Loucy (cell line): Measurements from ENCODE around the gene PACSIN2.

Experiments
- H2AFZ ChIP-seq: fragments of 200-600 bp; sonication (generic); 2 replicates; pipeline ENCODE4 v1.6.0; 2016; ENCODE audit warnings: antibody characterized with exemption, mild to moderate bottlenecking, low read length, moderate library complexity
- H3F3A ChIP-seq: fragments of 200-600 bp; 2 replicates; pipeline ENCODE4 v1.6.0; 2016; ENCODE audit warnings: antibody characterized with exemption, low read depth, mild to moderate bottlenecking
- H3K27me3 ChIP-seq: fragments of 200-600 bp; sonication (generic); 2 replicates; pipeline ENCODE4 v1.6.1; 2014; ENCODE audit warnings: low read length, mild to moderate bottlenecking; ENCODE audit not compliant: insufficient read depth, poor library complexity, severe bottlenecking
- H3K36me3 ChIP-seq: fragments of 200-600 bp; sonication (generic); 2 replicates; pipeline ENCODE4 v1.6.1; 2016; ENCODE audit warnings: low read length; ENCODE audit not compliant: insufficient read depth
- H3K4me1 ChIP-seq: fragments of 200-600 bp; sonication (generic); 2 replicates; pipeline ENCODE4 v1.5.1; 2014; ENCODE audit warnings: low read length, mild to moderate bottlenecking; ENCODE audit not compliant: insufficient read depth, poor library complexity, severe bottlenecking
- H3K4me2 ChIP-seq: fragments of 200-600 bp; sonication (generic); 2 replicates; pipeline ENCODE4 v1.6.0; 2014; ENCODE audit warnings: antibody characterized with exemption, low read length, low read depth, mild to moderate bottlenecking; ENCODE audit not compliant: poor library complexity, severe bottlenecking
- H3K4me3 ChIP-seq: fragments of 200-600 bp; sonication (generic); 2 replicates; pipeline ENCODE4 v1.5.1; 2014; ENCODE audit warnings: low read length, mild to moderate bottlenecking, mixed read lengths; ENCODE audit not compliant: poor library complexity, severe bottlenecking
- H3K79me2 ChIP-seq: fragments of 200-600 bp; sonication (generic); 2 replicates; pipeline ENCODE4 v1.6.1; 2014; ENCODE audit warnings: low read length; ENCODE audit not compliant: insufficient read depth
- H3K9ac ChIP-seq: fragments of 200-600 bp; sonication (generic); 2 replicates; pipeline ENCODE4 v1.6.0; 2014; ENCODE audit warnings: mild to moderate bottlenecking, low read depth, low read length, moderate library complexity; ENCODE audit not compliant: poor library complexity, severe bottlenecking
- H3K9me2 ChIP-seq: fragments of 200-600 bp; sonication (generic); replicated peaks from 2 replicates; pipeline ENCODE4 v1.6.1; 2016; ENCODE audit warnings: low read depth, low read length, mixed read lengths
- H3K9me3 ChIP-seq: fragments of 200-600 bp; sonication (generic); 2 replicates; pipeline ENCODE4 v1.6.1; 2014; ENCODE audit warnings: mild to moderate bottlenecking, antibody characterized with exemption, low read length, low read depth; ENCODE audit not compliant: insufficient read depth
- H4K20me1 ChIP-seq: fragments of 200-600 bp; sonication (generic); 2 replicates; pipeline ENCODE4 v1.6.0; 2014; ENCODE audit warnings: antibody characterized with exemption, low read length, mild to moderate bottlenecking; ENCODE audit not compliant: insufficient read depth, poor library complexity, severe bottlenecking
- CTCF ChIP-seq: fragments of 200-600 bp; sonication (generic); conservative IDR thresholded peaks from 2 replicates; pipeline ENCODE4 v1.5.1; 2014; ENCODE audit warnings: mild to moderate bottlenecking, antibody characterized with exemption, low read length
- EZH2phosphoT487 ChIP-seq: fragments of 200-600 bp; IDR thresholded peaks from 2 replicates; pipeline ENCODE4 v1.6.1; 2018; ENCODE audit warnings: antibody characterized with exemption, mild to moderate bottlenecking, moderate library complexity, borderline replicate concordance

PACSIN2 gene

DNA sequence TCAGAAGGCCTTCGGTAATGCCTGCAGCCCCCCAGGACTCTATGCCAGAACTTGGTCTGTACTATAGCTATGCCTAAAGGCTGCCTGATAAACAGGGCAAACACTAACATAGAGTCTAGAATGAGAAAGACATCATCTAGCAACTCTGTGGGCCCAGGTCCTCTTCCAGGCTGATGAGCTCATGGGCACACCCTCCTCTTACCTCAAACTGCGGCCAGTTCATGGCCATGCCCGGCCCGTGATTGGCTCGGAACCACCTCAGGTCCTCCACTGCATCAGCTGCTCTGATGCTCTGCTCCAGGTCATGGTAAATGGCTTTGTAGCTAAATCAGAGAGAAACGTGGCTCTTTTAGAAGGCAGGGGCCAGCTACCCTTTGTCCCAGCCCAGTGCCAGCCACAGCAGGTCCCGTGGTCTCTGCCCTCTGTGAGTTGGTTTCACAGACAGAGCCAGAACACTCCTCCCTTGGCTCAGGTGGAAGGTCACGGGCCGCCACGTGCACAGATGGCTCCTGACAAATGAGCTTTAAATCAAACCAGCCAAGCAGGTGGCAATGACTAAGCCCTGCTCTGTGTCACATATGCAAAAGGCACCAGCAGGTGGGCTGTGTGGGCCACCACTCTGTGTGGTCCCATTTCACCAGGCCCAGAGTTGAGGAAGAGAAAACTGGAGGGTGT, 132.8 kb downstream of the PACSIN2 start:
- H3K36me3 ChIP-seq, result peaks cover 97% of the 10 kb centered on the region; the same call in 1 of the 2 replicates

GRCh38 chr22:42881298-42881697, 133.7 kb downstream of the PACSIN2 start:
- Histone ChIP-seq H3K4me1 (no peaks in the 10 kb centered on the region), H3K9me3 (no peaks in the 10 kb centered on the region), H3K4me3 (no peak overlapping the region), H3K9me2 (no peaks in the 10 kb centered on the region), H4K20me1 (no peaks in the 10 kb centered on the region), H3K79me2 (no peaks in the 10 kb centered on the region), H3F3A (no peaks in the 10 kb centered on the region), H3K9ac (no peak overlapping the region), H3K27me3 (no peaks in the 10 kb centered on the region), H2AFZ (no peak overlapping the region), H3K36me3 (peaks cover 97% of the 10 kb centered on the region; the same call in 1 of the 2 replicates), H3K4me2 (no peak overlapping the region)
- no peak for TF ChIP-seq CTCF
- no peak for TF ChIP-seq EZH2phosphoT487

More for the DNA sequence above, 132.8 kb downstream of the PACSIN2 start:
- Histone ChIP-seq H3K27me3 (no peaks in the 10 kb centered on the region), H3K4me1 (no peaks in the 10 kb centered on the region), H3F3A (no peaks in the 10 kb centered on the region), H3K79me2 (no peaks in the 10 kb centered on the region), H3K9me3 (no peaks in the 10 kb centered on the region), H3K9me2 (no peaks in the 10 kb centered on the region), H3K4me3 (no peak overlapping the region), H3K4me2 (no peak overlapping the region), H2AFZ (no peak overlapping the region), H4K20me1 (no peaks in the 10 kb centered on the region), H3K9ac (no peak overlapping the region)
- TF ChIP-seq CTCF (no peak), EZH2phosphoT487 (no peak)

- peak; percentile 31; the same call in 1 of the 2 replicates for TF ChIP-seq CTCF
- no peak for TF ChIP-seq EZH2phosphoT487
- Histone ChIP-seq H3K4me3 (no peak overlapping the region), H4K20me1 (no peaks in the 10 kb centered on the region), H3K9me3 (no peaks in the 10 kb centered on the region), H3K4me2 (no peak overlapping the region), H3K9ac (no peak overlapping the region), H3K4me1 (no peaks in the 10 kb centered on the region), H3K9me2 (no peaks in the 10 kb centered on the region), H3K27me3 (no peaks in the 10 kb centered on the region), H3F3A (no peaks in the 10 kb centered on the region), H3K79me2 (no peaks in the 10 kb centered on the region), H3K36me3 (peaks cover 97% of the 10 kb centered on the region; the same call in 1 of the 2 replicates), H2AFZ (no peak overlapping the region)
These were observed 134.1 kb downstream of the PACSIN2 start for GRCh38 chr22:42880815-42881214.
